NT2/D1 (cell line): ENCODE data around the gene C3.

ENCODE experiments used
- DNase-seq: peaks from one replicate; pipeline ENCODE4 v3.0.0-alpha.2; 2011; ENCODE audit warnings: low read depth, low spot score
- H3K27me3 ChIP-seq: 2 replicates; pipeline ENCODE4 v1.6.0; 2011; ENCODE audit warnings: mild to moderate bottlenecking; ENCODE audit not compliant: insufficient read length, insufficient read depth
- H3K36me3 ChIP-seq: 2 replicates; pipeline ENCODE4 v1.6.1; 2011; ENCODE audit warnings: mild to moderate bottlenecking, low read length, mixed read lengths; ENCODE audit not compliant: insufficient read depth, insufficient read length
- H3K4me1 ChIP-seq: 2 replicates; pipeline ENCODE4 v1.5.1; 2011; ENCODE audit not compliant: insufficient read depth, insufficient read length
- H3K4me3 ChIP-seq: 2 replicates; pipeline ENCODE4 v1.5.1; 2011; ENCODE audit warnings: low read depth; ENCODE audit not compliant: insufficient read length
- H3K9ac ChIP-seq: 2 replicates; pipeline ENCODE4 v1.6.0; 2011; ENCODE audit warnings: low read depth; ENCODE audit not compliant: insufficient read length
- H3K9me3 ChIP-seq: 2 replicates; pipeline ENCODE4 v1.5.1; 2011; ENCODE audit warnings: mild to moderate bottlenecking, low read length; ENCODE audit not compliant: insufficient read depth
- SUZ12 ChIP-seq: IDR thresholded peaks from 2 replicates; pipeline ENCODE4 v1.6.1; 2011; ENCODE audit not compliant: insufficient read length, insufficient read depth; ENCODE audit errors: extremely low read depth
- YY1 ChIP-seq: IDR thresholded peaks from 2 replicates; pipeline ENCODE4 v1.6.1; 2011; ENCODE audit not compliant: insufficient read length, insufficient read depth
- ZNF274 ChIP-seq: IDR thresholded peaks from 2 replicates; pipeline ENCODE4 v1.6.1; 2011; ENCODE audit warnings: mild to moderate bottlenecking, low read depth, low read length

Gene C3

GRCh38 chr19:6744381-6745301, 24.2 kb upstream of the C3 start:
- peak overlapping the region; percentile 16 for H3K4me3 ChIP-seq
- H3K9me3 ChIP-seq = peaks cover 7% of the 10 kb centered on the region; the same call in 1 of the 2 replicates
- peaks cover 19% of the 10 kb centered on the region for H3K4me1 ChIP-seq
- H3K9ac ChIP-seq = peak overlapping the region; percentile 76
- no peak for TF ChIP-seq YY1
- TF ChIP-seq ZNF274 = no peak
- TF ChIP-seq SUZ12 = no peak
- H3K27me3 ChIP-seq = no peaks in the 10 kb centered on the region
- peaks cover 73% of the 10 kb centered on the region for H3K36me3 ChIP-seq
- no peak for DNase-seq

GRCh38 chr19:6743714-6744380, 23.4 kb upstream of the C3 start:
- TF ChIP-seq SUZ12 (no peak), ZNF274 (no peak), YY1 (no peak)
- peaks cover 20% of the 10 kb centered on the region for H3K4me1 ChIP-seq

GRCh38 chr19:6743066-6743465, 22.6 kb upstream of the C3 start:
- Histone ChIP-seq H3K4me1 (peaks cover 24% of the 10 kb centered on the region), H3K4me3 (peak overlapping the region; percentile 12), H3K9ac (peak overlapping the region; percentile 59), H3K36me3 (peaks cover 58% of the 10 kb centered on the region), H3K27me3 (no peaks in the 10 kb centered on the region), H3K9me3 (peaks cover 7% of the 10 kb centered on the region; the same call in 1 of the 2 replicates)
- no peak for DNase-seq
- TF ChIP-seq ZNF274 (no peak), YY1 (no peak)

More at GRCh38 chr19:6743714-6744380, 23.4 kb upstream of the C3 start:
- H3K36me3 ChIP-seq = peaks cover 65% of the 10 kb centered on the region
- no peak for DNase-seq
- H3K27me3 ChIP-seq = no peaks in the 10 kb centered on the region
- H3K4me3 ChIP-seq = peak overlapping the region; percentile 6
- H3K9me3 ChIP-seq = peaks cover 7% of the 10 kb centered on the region; the same call in 1 of the 2 replicates
- H3K9ac ChIP-seq = peak overlapping the region; percentile 76

GRCh38 chr19:6740589-6741343, 20.3 kb upstream of the C3 start:
- H3K36me3 ChIP-seq = peaks cover 37% of the 10 kb centered on the region
- no peaks in the 10 kb centered on the region for H3K9me3 ChIP-seq
- H3K4me3 ChIP-seq = peak overlapping the region; percentile 74
- peaks cover 24% of the 10 kb centered on the region for H3K4me1 ChIP-seq
- H3K9ac ChIP-seq = peak overlapping the region; percentile 92
- H3K27me3 ChIP-seq = no peaks in the 10 kb centered on the region
- DNase-seq = no peak
- TF ChIP-seq SUZ12 (no peak), ZNF274 (no peak), YY1 (no peak)

GRCh38 chr19:6739883-6740588, 19.6 kb upstream of the C3 start:
- Histone ChIP-seq H3K9me3 (no peaks in the 10 kb centered on the region), H3K9ac (peak overlapping the region; percentile 92), H3K4me3 (peak overlapping the region; percentile 74), H3K27me3 (no peaks in the 10 kb centered on the region), H3K36me3 (peaks cover 35% of the 10 kb centered on the region), H3K4me1 (peaks cover 22% of the 10 kb centered on the region)
- no peak for DNase-seq
- TF ChIP-seq SUZ12 = no peak
- no peak for TF ChIP-seq ZNF274
- no peak for TF ChIP-seq YY1

GRCh38 chr19:6739390-6739882, 19.0 kb upstream of the C3 start, which contains the start of gene TRIP10:
TSS of gene TRIP10 (plus strand) at chr19:6739680. CDS start at chr19:6739762, 82 bp downstream.
- Histone ChIP-seq H3K4me3 (peak within 1 kb of the TSS; percentile 74), H3K27me3 (no peaks in the 10 kb centered on the region), H3K4me1 (peaks cover 17% of the 10 kb centered on the region), H3K9me3 (no peaks in the 10 kb centered on the region), H3K36me3 (peaks cover 31% of the 10 kb centered on the region), H3K9ac (peak within 1 kb of the TSS; percentile 92)
- TF ChIP-seq ZNF274 (no peak), SUZ12 (no peak), YY1 (no peak)
- DNase-seq = no peak
